ENCODE data around the gene CDK12. TPM values are rescaled to one million over a fixed set of nuclear protein-coding genes. Genes with fewer than 3 reads are reported as not detected.

CDK12 gene
- total and polyA plus RNA-seq, 7 donors = 3.5 to 25.3 (median 17.8) TPM

DNA sequence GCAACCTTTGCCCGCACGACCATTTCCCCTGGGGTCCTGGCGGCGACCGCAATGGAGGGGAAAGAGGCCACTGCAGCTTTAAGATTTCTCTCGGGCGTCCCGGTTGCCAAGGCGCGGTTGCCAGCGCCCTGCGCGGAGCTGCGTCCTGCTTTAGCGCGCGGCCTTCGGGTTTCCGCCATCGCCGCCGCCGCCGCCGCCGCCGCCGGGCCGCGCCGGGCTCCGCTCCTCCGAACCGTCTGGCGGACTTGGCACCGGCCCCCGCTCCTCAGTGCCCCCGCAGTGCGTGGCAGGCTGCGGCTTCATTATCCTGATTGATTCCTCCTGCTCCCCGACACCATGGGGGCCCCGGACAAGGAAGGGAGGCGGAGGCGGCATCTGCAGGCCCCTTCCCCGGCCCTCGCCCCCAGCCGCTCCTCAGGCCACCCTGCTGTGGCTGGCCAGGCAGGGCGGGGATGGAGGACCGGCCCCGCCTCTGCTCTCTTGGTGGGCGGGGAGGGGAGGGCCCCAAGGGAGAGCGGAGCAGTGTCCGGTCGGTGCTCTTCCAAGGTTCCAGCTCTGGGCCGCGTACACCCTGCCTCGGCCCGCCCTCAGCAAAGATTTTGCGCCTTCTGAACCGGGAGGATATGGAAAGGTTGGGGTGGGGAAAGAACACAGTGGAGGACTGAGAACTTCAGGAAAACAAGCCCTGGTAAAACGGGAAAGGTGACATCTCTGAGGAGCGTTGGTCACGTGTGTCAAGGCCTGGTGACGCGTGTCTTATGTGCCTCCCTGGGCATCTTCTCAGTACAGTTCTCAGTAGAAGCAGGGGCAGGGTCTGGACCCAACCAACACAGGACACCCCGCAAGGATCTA, 112.4 kb downstream of the CDK12 start:
- intact Hi-C loops (cut with DNase I) = no loop called here
- H3K4me1 ChIP-seq = peaks cover 8% of the 10 kb centered on the region
- no peaks in the 10 kb centered on the region for H3K27me3 ChIP-seq (ENCODE audit: insufficient read depth in 3 of 3, low read length in 2 of 3)
- peak overlapping the region; percentile 88 for H3K4me3 ChIP-seq
- ATAC-seq (peak; percentile 80 to 90 (median 82)), DNase-seq (peak; percentile 76 to 83)
- H3K27ac ChIP-seq = peak overlapping the region; percentile 77
- no peaks in the 10 kb centered on the region for H3K36me3 ChIP-seq (ENCODE audit: insufficient read depth in 1 of 2, low read depth in 1 of 2)
- WGBS, 3 donors = 1 to 2% (median 2%) methylated on average over 46 to 66 of the region's 66 CpGs
- no peaks in the 10 kb centered on the region for H3K9me3 ChIP-seq
- TF ChIP-seq, protein P1, sequence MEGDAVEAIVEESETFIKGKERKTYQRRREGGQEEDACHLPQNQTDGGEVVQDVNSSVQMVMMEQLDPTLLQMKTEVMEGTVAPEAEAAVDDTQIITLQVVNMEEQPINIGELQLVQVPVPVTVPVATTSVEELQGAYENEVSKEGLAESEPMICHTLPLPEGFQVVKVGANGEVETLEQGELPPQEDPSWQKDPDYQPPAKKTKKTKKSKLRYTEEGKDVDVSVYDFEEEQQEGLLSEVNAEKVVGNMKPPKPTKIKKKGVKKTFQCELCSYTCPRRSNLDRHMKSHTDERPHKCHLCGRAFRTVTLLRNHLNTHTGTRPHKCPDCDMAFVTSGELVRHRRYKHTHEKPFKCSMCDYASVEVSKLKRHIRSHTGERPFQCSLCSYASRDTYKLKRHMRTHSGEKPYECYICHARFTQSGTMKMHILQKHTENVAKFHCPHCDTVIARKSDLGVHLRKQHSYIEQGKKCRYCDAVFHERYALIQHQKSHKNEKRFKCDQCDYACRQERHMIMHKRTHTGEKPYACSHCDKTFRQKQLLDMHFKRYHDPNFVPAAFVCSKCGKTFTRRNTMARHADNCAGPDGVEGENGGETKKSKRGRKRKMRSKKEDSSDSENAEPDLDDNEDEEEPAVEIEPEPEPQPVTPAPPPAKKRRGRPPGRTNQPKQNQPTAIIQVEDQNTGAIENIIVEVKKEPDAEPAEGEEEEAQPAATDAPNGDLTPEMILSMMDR (IDR thresholded peaks at IDR 0.05) = no peak

DNA sequence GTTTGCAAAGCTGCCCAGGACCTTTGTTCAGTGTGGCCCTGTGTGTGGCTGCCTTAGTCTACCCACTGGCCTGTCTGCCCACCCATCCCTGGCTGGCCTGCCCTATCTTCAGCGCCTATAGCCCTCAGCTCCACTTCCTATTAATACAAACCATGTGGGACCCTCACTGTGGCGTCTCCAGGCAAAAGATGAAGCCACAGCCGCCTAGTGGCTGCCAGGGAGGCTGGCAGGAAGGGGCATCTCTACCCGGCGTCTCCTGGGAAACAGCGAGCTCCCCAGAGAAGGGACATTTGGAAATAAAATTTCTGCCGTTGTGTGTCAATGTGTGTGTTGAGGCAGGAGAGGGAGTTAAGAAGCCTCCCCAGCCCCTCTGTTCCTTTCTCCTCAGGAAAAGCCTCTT, 114.9 kb downstream of the CDK12 start:
- H3K27me3 ChIP-seq (ENCODE audit: insufficient read depth in 3 of 3, low read length in 2 of 3) = no peaks in the 10 kb centered on the region
- ATAC-seq (no peak), DNase-seq (no peak)
- H3K4me3 ChIP-seq = no peak overlapping the region
- no peaks in the 10 kb centered on the region for H3K9me3 ChIP-seq
- intact Hi-C loops (cut with DNase I) = no loop called here
- TF ChIP-seq, protein P1 (IDR thresholded peaks at IDR 0.05) = no peak
- no peaks in the 10 kb centered on the region for H3K36me3 ChIP-seq (ENCODE audit: insufficient read depth in 1 of 2, low read depth in 1 of 2)
- no peak overlapping the region for H3K27ac ChIP-seq
- WGBS, 3 donors = 29 to 38% (median 30%) methylated on average over 7 of the region's 7 CpGs
- H3K4me1 ChIP-seq = peaks cover 8% of the 10 kb centered on the region

DNA sequence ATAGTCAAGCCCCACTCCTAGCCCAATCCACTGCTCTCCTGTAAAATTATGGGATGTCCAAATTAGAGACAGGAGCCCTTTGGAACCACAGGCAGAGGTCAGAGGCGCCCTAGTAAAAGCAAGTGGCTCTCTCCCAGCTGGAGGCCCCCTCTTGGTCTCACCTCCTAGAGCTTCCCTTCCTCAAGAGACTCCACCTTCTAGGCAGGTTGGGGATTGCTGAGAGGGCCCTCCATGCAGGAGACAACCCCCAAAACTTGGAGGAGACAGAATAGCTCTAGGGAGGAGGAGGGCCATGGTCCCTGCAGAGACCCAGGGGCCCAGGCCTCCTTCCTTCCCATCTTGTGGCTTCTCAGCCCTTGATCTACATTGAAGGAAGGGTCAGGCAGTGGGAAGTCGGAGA, 117.0 kb downstream of the CDK12 start:
- WGBS, 3 donors = 82 to 85% (median 83%) methylated on average over 2 of the region's 2 CpGs
- intact Hi-C loops (cut with DNase I) = no loop called here
- ATAC-seq = no peak

DNA sequence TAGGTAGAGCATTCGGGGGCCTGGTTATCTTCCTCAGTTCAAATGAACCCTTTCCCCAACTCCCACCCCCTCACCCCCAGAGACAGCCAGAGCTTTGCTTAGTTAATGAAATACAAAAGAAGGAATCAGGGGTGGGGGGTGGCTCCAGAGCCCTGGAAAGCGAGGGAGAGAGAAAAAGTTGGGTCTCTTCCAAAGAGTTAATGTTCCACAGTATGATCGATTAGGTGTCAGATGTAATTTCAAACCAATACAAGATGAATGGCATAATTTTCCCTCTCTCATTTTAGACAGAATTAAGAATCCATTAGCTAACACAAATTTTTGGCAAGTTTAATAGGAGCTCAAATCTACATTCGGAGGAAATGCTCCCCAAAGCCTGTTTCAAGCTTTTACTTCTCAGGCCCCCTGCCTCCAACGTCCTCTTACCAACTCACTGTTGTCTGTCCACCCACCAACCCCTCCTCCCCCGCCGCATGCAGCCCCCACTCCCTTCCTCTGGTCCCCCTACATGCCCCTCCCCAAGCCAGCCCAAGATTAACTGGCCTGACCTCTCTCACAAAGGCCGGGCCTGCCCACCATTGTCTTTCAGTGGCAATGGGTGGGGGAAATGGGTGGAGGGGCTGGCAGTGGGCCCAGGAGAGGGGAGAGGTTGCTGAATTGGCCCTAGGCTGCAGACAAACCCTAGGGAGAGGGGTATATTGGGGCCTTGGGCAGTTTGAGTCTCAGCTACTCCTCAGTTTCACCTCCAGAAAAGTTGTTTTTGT, 118.2 kb downstream of the CDK12 start:
- ATAC-seq (no peak), DNase-seq (peak in 1 of 2 donors; percentile 57)
- no peaks in the 10 kb centered on the region for H3K27me3 ChIP-seq (ENCODE audit: insufficient read depth in 3 of 3, low read length in 2 of 3)
- no peak overlapping the region for H3K4me3 ChIP-seq
- no peaks in the 10 kb centered on the region for H3K9me3 ChIP-seq
- 45 to 52% (median 51%) methylated on average over 8 of the region's 8 CpGs for WGBS, 3 donors
- H3K27ac ChIP-seq = no peak overlapping the region
- intact Hi-C loops (cut with DNase I) = no loop called here
- no peaks in the 10 kb centered on the region for H3K36me3 ChIP-seq (ENCODE audit: insufficient read depth in 1 of 2, low read depth in 1 of 2)
- no peaks in the 10 kb centered on the region for H3K4me1 ChIP-seq
- TF ChIP-seq, protein P1 (IDR thresholded peaks at IDR 0.05) = no peak

More for the DNA sequence above, 117.0 kb downstream of the CDK12 start:
- TF ChIP-seq, protein P1 (IDR thresholded peaks at IDR 0.05) = no peak
- H3K27ac ChIP-seq = no peak overlapping the region
- H3K4me1 ChIP-seq = peaks cover 3% of the 10 kb centered on the region
- H3K4me3 ChIP-seq = no peak overlapping the region
- H3K9me3 ChIP-seq = no peaks in the 10 kb centered on the region
- no peaks in the 10 kb centered on the region for H3K27me3 ChIP-seq (ENCODE audit: insufficient read depth in 3 of 3, low read length in 2 of 3)
- no peak for DNase-seq
- no peaks in the 10 kb centered on the region for H3K36me3 ChIP-seq (ENCODE audit: insufficient read depth in 1 of 2, low read depth in 1 of 2)
